ENCODE data around the gene GALNT7.

Gene GALNT7

GRCh38 chr4:173281406-173282255 is 113.0 kb downstream of the GALNT7 start:
- H3K36me3 ChIP-seq (replicated peaks): no peaks in the 10 kb centered on the region
- DNase-seq: no peak
- in situ Hi-C loops (cut with HindIII; ENCODE audit: low pct_ligation_motif_present, low sequenced_read_pairs): no loop called here
- no peak overlapping the region for H3K27ac ChIP-seq
- no peak overlapping the region for H3K4me3 ChIP-seq (ENCODE audit: low read depth, low read length)
- no peak for TF ChIP-seq CTCF (IDR thresholded peaks at IDR 0.05; ENCODE audit: low read depth, low read length, missing control alignments)
- no peaks in the 10 kb centered on the region for H3K27me3 ChIP-seq (replicated peaks)

- no peak for TF ChIP-seq CTCF (IDR thresholded peaks at IDR 0.05; ENCODE audit: low read depth, low read length, missing control alignments)
- H3K36me3 ChIP-seq (replicated peaks): no peaks in the 10 kb centered on the region
- no peak overlapping the region for H3K4me3 ChIP-seq (ENCODE audit: low read depth, low read length)
- in situ Hi-C loops (cut with HindIII; ENCODE audit: low pct_ligation_motif_present, low sequenced_read_pairs): no loop called here
- no peak overlapping the region for H3K27ac ChIP-seq
- H3K27me3 ChIP-seq (replicated peaks): no peaks in the 10 kb centered on the region
- no peak for DNase-seq
Observed at GRCh38 chr4:173282256-173282562, 113.6 kb downstream of the GALNT7 start.

- no peak overlapping the region for H3K4me3 ChIP-seq (ENCODE audit: low read depth, low read length)
- in situ Hi-C loops (cut with HindIII; ENCODE audit: low pct_ligation_motif_present, low sequenced_read_pairs): no loop called here
- DNase-seq: no peak
- no peak for TF ChIP-seq CTCF (IDR thresholded peaks at IDR 0.05; ENCODE audit: low read depth, low read length, missing control alignments)
- no peaks in the 10 kb centered on the region for H3K27me3 ChIP-seq (replicated peaks)
- no peaks in the 10 kb centered on the region for H3K36me3 ChIP-seq (replicated peaks)
- no peak overlapping the region for H3K27ac ChIP-seq
Observed at GRCh38 chr4:173282626-173283025, 114.0 kb downstream of the GALNT7 start.

- DNase-seq: no peak
- H3K27me3 ChIP-seq (replicated peaks): no peaks in the 10 kb centered on the region
- TF ChIP-seq CTCF (IDR thresholded peaks at IDR 0.05; ENCODE audit: low read depth, low read length, missing control alignments): no peak
- H3K36me3 ChIP-seq (replicated peaks): no peaks in the 10 kb centered on the region
- H3K27ac ChIP-seq: no peak overlapping the region
- in situ Hi-C loops (cut with HindIII; ENCODE audit: low pct_ligation_motif_present, low sequenced_read_pairs): no loop called here
- H3K4me3 ChIP-seq (ENCODE audit: low read depth, low read length): no peak overlapping the region
Observed at GRCh38 chr4:173284463-173284862, 115.9 kb downstream of the GALNT7 start.

GRCh38 chr4:173287486-173287885 is 118.9 kb downstream of the GALNT7 start:
- no peaks in the 10 kb centered on the region for H3K27me3 ChIP-seq (replicated peaks)
- H3K27ac ChIP-seq: no peak overlapping the region
- no peak overlapping the region for H3K4me3 ChIP-seq (ENCODE audit: low read depth, low read length)
- no peak for TF ChIP-seq CTCF (IDR thresholded peaks at IDR 0.05; ENCODE audit: low read depth, low read length, missing control alignments)
- in situ Hi-C loops (cut with HindIII; ENCODE audit: low pct_ligation_motif_present, low sequenced_read_pairs): no loop called here
- DNase-seq: no peak
- no peaks in the 10 kb centered on the region for H3K36me3 ChIP-seq (replicated peaks)

GRCh38 chr4:173288296-173288695 is 119.7 kb downstream of the GALNT7 start:
- peak; percentile 67 for TF ChIP-seq CTCF (IDR thresholded peaks at IDR 0.05; ENCODE audit: low read depth, low read length, missing control alignments)
- Histone ChIP-seq H3K27ac (no peak overlapping the region), H3K4me3 (ENCODE audit: low read depth, low read length) (no peak overlapping the region), H3K36me3 (replicated peaks) (no peaks in the 10 kb centered on the region), H3K27me3 (replicated peaks) (no peaks in the 10 kb centered on the region)
- in situ Hi-C loops (cut with HindIII; ENCODE audit: low pct_ligation_motif_present, low sequenced_read_pairs): no loop called here
- peak; percentile 45 for DNase-seq

Measured in brain microvascular endothelial cell (primary cell).